Psoas muscle (tissue), 8 donors: ENCODE results near the gene TIGAR. TPM values are rescaled to one million over a fixed set of nuclear protein-coding genes. Genes with fewer than 3 reads are reported as not detected.
A peak's percentile ranks its signal among the peaks of the same experiment; 100 is the strongest.

Experiments
- ATAC-seq, 4 donors: fragments of 200-7000 bp; cut with Tn5 transposase; one replicate each; pipeline ENCODE4 v1.9.1; 2020; ENCODE audit warnings: moderate library complexity in 3 of 4, mild to moderate bottlenecking in 2 of 4
- DNase-seq, 2 donors: peaks; one replicate each; pipeline ENCODE4 v3.0.0-alpha.2; 2020
- H3K27ac ChIP-seq: fragments of 200-600 bp; one replicate; pipeline ENCODE4 v1.8.0; 2022
- H3K27me3 ChIP-seq, 3 donors: fragments of 200-600 bp in 1 of 3; one replicate each; pipeline versions ENCODE4 v1.6.1 to v1.8.0; 2013 to 2022; ENCODE audit warnings: low read length in 2 of 3, mild to moderate bottlenecking in 2 of 3, moderate library complexity in 1 of 3; ENCODE audit not compliant: insufficient read depth in 3 of 3
- H3K36me3 ChIP-seq, 2 donors: fragments of 200-600 bp in 1 of 2; one replicate each; pipeline versions ENCODE4 v1.6.1 to v1.8.0; 2013 to 2022; ENCODE audit warnings: low read depth in 1 of 2, mild to moderate bottlenecking in 1 of 2, moderate library complexity in 1 of 2; ENCODE audit not compliant: insufficient read depth in 1 of 2
- H3K4me1 ChIP-seq: fragments of 200-600 bp; one replicate; pipeline ENCODE4 v1.8.0; 2022
- H3K4me3 ChIP-seq: fragments of 200-600 bp; one replicate; pipeline ENCODE4 v1.8.0; 2022; ENCODE audit warnings: mild to moderate bottlenecking
- H3K9me3 ChIP-seq: fragments of 200-600 bp; one replicate; pipeline ENCODE4 v1.8.0; 2022
- WGBS, 3 donors: extraction: QIAGEN DNeasy Blood & Tissue Kit; methylation state at CpG; one replicate each; pipeline versions ENCODE4 v1.1.6 to v1.1.7; 2013; 5-methylcytosine and 5-hydroxymethylcytosine counted together
- intact Hi-C, 2 donors: fragments of 100-400 bp; cut with DNase I; formaldehyde crosslinking; loops; one replicate each; pipeline versions ENCODE4 v1.11.0 to v1.14.2; 2022
- polyA plus RNA-seq, 3 donors: library from polyadenylated mRNA; stranded (reverse); fragments of 200-250 nt; gene quantifications; one replicate each; pipeline ENCODE4 v1.2.3, GENCODE V29; 2013
- total RNA-seq, 4 donors: library from RNA; stranded (reverse); fragmentation: NEBNext Ultra II Directional in 2 of 4; extraction: Animal tissue kit (Norgen Biotek cat#: 25700) in 2 of 4; gene quantifications; one replicate each; pipeline versions ENCODE4 v1.2.1 to v1.2.4, GENCODE V29; 2021 to 2023
- TF ChIP-seq, protein P1 (sequence below): fragments of 200-600 bp; IDR thresholded peaks from one replicate; pipeline ENCODE4 v1.8.0; 2022; ENCODE audit warnings: antibody characterized with exemption
- donor health status: healthy with polysubstance abuse.
- donor health status: DM: no; HTN: no; CAD: no; lungs with moderate emphysema.
- donor health status: Bipolar disorder and iron deficiency.
- donor health status: healthy.
- donor health status: DM: yes; HTN: yes; CAD: no.
- donor health status: DM: no; HTN: no; CAD: no.
- donor health status: DM: no; HTN: no; CAD: no.
- donor health status: DM: yes; HTN: yes; CAD: no.

TIGAR gene
- total and polyA plus RNA-seq, 7 donors, result 6.3 to 20.0 (median 11.8) TPM

DNA sequence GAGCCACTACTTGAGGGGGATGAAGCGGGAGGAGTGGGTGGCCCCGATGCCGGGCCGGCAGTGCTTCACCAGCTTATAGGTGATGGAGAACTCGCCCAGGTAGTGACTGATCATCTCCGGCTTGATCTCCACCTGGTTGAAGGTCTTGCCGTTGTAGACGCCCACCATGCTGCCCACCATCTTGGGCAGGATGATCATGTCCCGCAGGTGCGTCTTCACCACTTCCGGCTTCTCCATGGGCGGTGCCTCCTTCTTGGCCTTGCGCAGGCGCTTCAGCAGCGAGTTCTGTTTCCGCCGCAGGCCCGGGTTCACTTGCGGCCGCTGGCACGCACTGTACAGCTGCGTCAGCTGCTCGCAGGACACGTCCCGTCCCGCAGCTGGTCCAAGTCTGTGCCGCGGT, 3.4 kb downstream of the TIGAR start:
- no peak for ATAC-seq
- no peak overlapping the region for H3K4me3 ChIP-seq
- H3K4me1 ChIP-seq, result peaks cover 33% of the 10 kb centered on the region
- no peaks in the 10 kb centered on the region for H3K9me3 ChIP-seq
- TF ChIP-seq, protein P1, sequence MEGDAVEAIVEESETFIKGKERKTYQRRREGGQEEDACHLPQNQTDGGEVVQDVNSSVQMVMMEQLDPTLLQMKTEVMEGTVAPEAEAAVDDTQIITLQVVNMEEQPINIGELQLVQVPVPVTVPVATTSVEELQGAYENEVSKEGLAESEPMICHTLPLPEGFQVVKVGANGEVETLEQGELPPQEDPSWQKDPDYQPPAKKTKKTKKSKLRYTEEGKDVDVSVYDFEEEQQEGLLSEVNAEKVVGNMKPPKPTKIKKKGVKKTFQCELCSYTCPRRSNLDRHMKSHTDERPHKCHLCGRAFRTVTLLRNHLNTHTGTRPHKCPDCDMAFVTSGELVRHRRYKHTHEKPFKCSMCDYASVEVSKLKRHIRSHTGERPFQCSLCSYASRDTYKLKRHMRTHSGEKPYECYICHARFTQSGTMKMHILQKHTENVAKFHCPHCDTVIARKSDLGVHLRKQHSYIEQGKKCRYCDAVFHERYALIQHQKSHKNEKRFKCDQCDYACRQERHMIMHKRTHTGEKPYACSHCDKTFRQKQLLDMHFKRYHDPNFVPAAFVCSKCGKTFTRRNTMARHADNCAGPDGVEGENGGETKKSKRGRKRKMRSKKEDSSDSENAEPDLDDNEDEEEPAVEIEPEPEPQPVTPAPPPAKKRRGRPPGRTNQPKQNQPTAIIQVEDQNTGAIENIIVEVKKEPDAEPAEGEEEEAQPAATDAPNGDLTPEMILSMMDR, result no peak
- H3K36me3 ChIP-seq, result peaks cover 0 to 6% of the 10 kb centered on the region in 2 donors
- intact Hi-C loops, result no loop called here
- no peaks in the 10 kb centered on the region for H3K27me3 ChIP-seq
- WGBS, 3 donors, result 95 to 99% (median 97%) methylated on average over 28 of the region's 28 CpGs
- no peak overlapping the region for H3K27ac ChIP-seq
- no peak for DNase-seq

DNA sequence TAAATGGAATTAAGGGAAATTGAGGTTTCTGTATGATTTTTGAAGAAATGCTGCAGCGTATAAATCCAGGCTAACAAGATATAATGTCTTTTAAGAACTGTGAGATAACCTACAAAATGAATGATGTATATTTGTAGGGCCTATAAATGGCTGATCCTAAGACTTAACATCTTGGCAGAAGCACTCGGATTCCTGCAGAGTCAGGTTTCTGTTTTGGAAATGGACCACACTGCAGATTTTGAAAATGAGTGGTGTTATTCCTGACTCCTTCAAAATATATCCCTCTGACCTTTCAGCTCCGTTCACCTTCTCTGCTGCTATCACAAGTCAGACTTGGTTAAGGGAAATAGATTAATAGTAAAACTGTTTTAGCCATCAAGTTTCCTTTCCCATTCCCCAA, 5.0 kb downstream of the TIGAR start:
- peak overlapping the region; percentile 51 for H3K27ac ChIP-seq
- no peaks in the 10 kb centered on the region for H3K27me3 ChIP-seq
- ATAC-seq (peak in 2 of 4 donors; percentile 62), DNase-seq (no peak)
- TF ChIP-seq, protein P1, result no peak
- 30 to 47% (median 37%) methylated on average over 3 of the region's 3 CpGs for WGBS, 3 donors
- H3K9me3 ChIP-seq, result no peaks in the 10 kb centered on the region
- peak overlapping the region; percentile 9 for H3K4me3 ChIP-seq
- peaks cover 30% of the 10 kb centered on the region for H3K4me1 ChIP-seq
- peaks cover 0 to 6% of the 10 kb centered on the region in 2 donors for H3K36me3 ChIP-seq
- intact Hi-C loops, result no loop called here

DNA sequence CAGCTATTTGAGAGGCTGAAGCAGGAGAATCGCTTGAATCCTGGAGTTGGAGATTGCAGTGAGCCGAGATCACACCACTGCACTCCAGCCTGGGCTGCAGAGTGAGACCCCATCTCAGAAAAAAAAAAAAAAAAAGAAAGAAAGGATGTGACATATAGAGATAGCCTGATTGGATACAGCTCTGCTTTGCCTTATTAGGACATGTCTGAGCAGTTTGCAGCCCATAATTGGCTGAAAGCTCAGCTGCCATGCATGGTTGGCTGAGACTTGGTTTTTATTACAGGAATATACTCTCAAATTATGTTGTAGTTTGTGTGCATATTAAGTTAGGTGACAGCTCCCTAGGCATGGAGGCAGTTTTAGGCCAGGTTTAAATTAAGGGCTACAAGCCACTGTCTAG, 6.3 kb downstream of the TIGAR start:
- intact Hi-C loops, result no loop called here
- ATAC-seq, result no peak
- no peak for DNase-seq
- 96 to 98% (median 96%) methylated on average over 2 of the region's 2 CpGs for WGBS, 3 donors
- H3K4me3 ChIP-seq, result no peak overlapping the region
- no peaks in the 10 kb centered on the region for H3K9me3 ChIP-seq
- H3K27ac ChIP-seq, result peak overlapping the region; percentile 47
- no peaks in the 10 kb centered on the region for H3K27me3 ChIP-seq
- H3K36me3 ChIP-seq, result peaks cover 0 to 6% of the 10 kb centered on the region in 2 donors
- TF ChIP-seq, protein P1, result no peak
- H3K4me1 ChIP-seq, result peaks cover 24% of the 10 kb centered on the region

DNA sequence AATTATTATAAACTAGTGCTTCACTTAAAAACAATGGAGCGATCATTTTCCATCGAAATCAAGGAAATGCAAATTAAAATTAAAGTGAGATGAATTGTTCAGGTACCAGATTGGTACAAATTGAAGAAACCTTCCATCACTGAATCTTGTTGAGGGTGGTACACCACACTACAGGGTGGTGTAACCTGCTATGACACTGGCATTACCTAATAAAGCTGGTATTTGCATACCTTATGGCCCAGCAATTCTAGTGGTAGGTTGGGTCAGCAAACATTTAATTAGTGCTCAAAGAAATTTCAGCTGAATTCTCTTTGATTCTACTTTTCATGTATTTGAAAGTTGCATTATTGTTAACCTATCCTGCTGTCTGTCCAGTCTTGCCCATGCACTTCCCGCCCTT, 9.2 kb downstream of the TIGAR start:
- Histone ChIP-seq H3K27me3 (no peaks in the 10 kb centered on the region), H3K9me3 (no peaks in the 10 kb centered on the region), H3K4me3 (no peak overlapping the region), H3K27ac (no peak overlapping the region), H3K36me3 (peaks cover 0 to 24% of the 10 kb centered on the region in 2 donors), H3K4me1 (peaks cover 16% of the 10 kb centered on the region)
- WGBS, 3 donors, result 95 to 97% (median 95%) methylated on average over 3 of the region's 3 CpGs
- intact Hi-C loops, result no loop called here
- TF ChIP-seq, protein P1, result no peak
- DNase-seq (no peak), ATAC-seq (no peak)

DNA sequence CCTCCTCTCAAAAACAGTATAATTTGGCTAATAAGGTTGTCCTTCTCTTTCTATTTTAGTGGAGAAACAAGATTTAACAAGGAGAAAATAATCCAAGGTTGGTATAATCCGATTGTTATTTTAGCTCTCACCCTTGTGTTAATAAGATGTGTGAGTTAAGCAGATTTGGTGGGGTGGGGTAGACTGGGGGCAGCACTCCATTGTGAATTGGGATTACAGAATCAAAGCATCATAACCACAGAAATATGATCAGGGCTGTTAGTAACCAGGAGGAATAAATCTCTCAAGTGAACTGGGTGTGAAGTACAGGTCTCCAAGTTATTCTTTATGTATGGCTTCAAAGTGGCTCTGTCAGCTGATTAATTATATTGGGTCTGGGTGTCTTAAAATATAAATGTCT, 10.2 kb downstream of the TIGAR start:
- Histone ChIP-seq H3K27ac (no peak overlapping the region), H3K4me3 (no peak overlapping the region), H3K27me3 (no peaks in the 10 kb centered on the region), H3K4me1 (peaks cover 7% of the 10 kb centered on the region), H3K9me3 (no peaks in the 10 kb centered on the region), H3K36me3 (peaks cover 0 to 29% of the 10 kb centered on the region in 2 donors)
- no peak for DNase-seq
- TF ChIP-seq, protein P1, result no peak
- 70 to 79% (median 73%) methylated on average over 1 of the region's 1 CpG for WGBS, 3 donors
- ATAC-seq, result no peak
- intact Hi-C loops, result no loop called here
